Upper lobe of left lung (tissue), 4 donors: ENCODE measurements around the gene FAM83C.

Experiments used
- EP300 ChIP-seq, 4 donors: sonication (generic); formaldehyde crosslinking; IDR thresholded peaks; one replicate each; pipeline ENCODE4 v1.5.1; 2017; ENCODE audit warnings: antibody characterized with exemption in 4 of 4, control low read depth in 2 of 4
- TF ChIP-seq, protein P1 (sequence below), 6 experiments: fragments of 450-650 bp in 4 of 6; fragments of 200-600 bp in 2 of 6; sonication (generic) in 2 of 6; IDR thresholded peaks; one replicate each; pipeline ENCODE4 v1.5.1; 2016 to 2019; ENCODE audit warnings: antibody characterized with exemption in 6 of 6

DNA sequence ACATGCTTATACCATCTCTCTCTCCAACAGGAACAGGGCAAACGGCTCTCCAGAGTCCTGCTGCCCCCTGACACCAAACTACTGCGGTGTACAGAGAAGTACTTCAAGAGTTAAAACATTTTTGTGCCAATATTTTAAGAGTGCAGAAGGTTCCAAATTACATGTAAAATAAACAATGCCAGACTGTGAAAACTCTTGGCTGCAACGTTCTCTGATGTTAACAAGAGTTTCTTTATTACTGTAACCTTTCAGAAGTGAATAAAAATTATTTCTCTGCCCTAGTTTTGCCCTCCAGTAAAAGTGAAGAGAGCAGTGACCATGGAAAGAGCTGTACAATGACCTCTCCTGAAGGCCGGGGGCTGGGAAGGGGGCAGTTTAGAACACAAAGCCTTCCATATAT lies 41.4 kb upstream of the FAM83C start:
- TF ChIP-seq, protein P1, sequence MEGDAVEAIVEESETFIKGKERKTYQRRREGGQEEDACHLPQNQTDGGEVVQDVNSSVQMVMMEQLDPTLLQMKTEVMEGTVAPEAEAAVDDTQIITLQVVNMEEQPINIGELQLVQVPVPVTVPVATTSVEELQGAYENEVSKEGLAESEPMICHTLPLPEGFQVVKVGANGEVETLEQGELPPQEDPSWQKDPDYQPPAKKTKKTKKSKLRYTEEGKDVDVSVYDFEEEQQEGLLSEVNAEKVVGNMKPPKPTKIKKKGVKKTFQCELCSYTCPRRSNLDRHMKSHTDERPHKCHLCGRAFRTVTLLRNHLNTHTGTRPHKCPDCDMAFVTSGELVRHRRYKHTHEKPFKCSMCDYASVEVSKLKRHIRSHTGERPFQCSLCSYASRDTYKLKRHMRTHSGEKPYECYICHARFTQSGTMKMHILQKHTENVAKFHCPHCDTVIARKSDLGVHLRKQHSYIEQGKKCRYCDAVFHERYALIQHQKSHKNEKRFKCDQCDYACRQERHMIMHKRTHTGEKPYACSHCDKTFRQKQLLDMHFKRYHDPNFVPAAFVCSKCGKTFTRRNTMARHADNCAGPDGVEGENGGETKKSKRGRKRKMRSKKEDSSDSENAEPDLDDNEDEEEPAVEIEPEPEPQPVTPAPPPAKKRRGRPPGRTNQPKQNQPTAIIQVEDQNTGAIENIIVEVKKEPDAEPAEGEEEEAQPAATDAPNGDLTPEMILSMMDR (IDR thresholded peaks at IDR 0.05): no peak
- no peak for TF ChIP-seq EP300 (IDR thresholded peaks at IDR 0.05)
